Frontal cortex (tissue), 4 donors: ENCODE measurements around the gene SRSF8. TPM values are rescaled to one million over a fixed set of nuclear protein-coding genes. Genes with fewer than 3 reads are reported as not detected.
"Not testable (repeated sequence)": the region's sequence is repeated elsewhere in the genome, so short reads cannot be mapped to it uniquely, and the experiment has no call there.

Source experiments
- DNase-seq, 2 donors: peaks; one replicate each; pipeline ENCODE4 v3.0.0; 2012; ENCODE audit warnings: low spot score in 2 of 2
- FAIRE-seq: peaks from 2 replicates; lab custom pipeline; 2012; peaks lifted over from hg19 to GRCh38; lab: Jason Lieb, UNC
- total RNA-seq: library from RNA; depleted of rRNA; stranded (reverse); fragments of >200 nt; gene quantifications from one replicate; pipeline ENCODE4 v1.2.3, GENCODE V29; 2014
- donor health status: control.
- donor health status: control.
- donor health status: control.

The SRSF8 gene
- total RNA-seq, 1 donor from 2014 or later, result 20.0 TPM

DNA sequence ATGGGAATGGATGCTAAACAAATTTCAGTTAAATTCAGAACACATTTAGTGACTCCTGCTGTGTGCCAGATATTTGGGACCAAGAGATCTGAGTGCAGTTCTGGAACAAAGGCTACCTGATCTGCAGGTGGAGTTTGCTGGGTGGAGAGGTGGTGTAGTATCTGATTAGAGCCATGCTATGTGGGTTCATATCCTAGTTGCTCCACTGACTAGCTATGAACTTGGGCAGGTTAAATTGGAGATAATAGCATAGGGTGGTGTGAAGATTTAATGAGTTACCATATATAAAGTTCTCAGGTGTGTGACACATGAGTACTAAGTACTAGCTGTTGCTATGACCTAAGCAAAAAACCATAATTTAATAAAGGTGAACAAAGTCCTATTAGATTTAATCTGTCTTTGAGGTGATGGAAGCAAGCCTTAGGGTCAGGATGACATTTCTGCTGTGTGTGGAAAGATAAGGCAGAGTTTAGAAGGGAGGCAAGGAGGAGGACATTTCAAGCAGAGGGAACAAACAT lies 25.0 kb downstream of the SRSF8 start:
- DNase-seq (no peak), FAIRE-seq (no peak)

- FAIRE-seq, result no peak
Measured at GRCh38 chr11:95092549-95093324, 26.0 kb downstream of the SRSF8 start.

GRCh38 chr11:95093548-95093947 lies 26.8 kb downstream of the SRSF8 start:
- DNase-seq (no peak), FAIRE-seq (no peak)

More at GRCh38 chr11:95092549-95093324, 26.0 kb downstream of the SRSF8 start:
- no peak for DNase-seq

DNA sequence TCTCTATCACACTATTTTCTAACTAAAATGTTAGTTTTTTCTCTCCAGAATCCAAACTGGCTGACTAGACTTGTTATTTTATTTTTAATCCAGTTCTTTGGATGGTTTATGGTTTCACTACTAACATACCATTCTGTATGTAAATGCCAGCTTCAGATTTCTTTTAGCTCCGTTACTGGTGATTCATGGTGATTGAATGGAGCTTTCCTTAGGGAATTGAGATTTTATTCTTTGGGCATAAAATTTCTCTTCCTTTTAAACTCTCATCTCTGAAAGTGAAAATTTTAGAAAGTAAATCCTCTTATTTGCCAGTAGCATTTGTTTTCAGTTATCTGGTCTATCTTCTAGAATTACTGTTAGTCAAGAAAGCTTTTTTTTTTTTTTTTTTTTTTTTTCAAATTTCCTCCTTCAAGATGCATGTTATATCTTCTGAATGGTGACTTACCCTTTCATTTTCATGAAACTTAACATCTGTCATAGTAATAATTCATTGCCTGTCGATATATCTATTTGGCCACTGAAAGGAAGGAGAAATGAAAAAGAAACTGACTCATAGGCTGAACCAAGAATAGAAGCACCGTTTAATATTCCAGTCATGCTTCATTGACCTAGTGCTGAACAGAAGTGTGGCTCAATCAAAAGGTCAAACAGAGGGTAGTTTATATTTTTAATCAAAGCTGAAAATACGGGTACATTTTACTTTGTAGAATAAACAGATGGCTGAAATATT lies 29.3 kb downstream of the SRSF8 start:
- FAIRE-seq (no peak), DNase-seq (no peak)

- DNase-seq, result no peak
- FAIRE-seq, result no peak
Measured at GRCh38 chr11:95097209-95097608, 30.5 kb downstream of the SRSF8 start.

- FAIRE-seq, result no peak
- no peak for DNase-seq
Measured at GRCh38 chr11:95098826-95099225, 32.1 kb downstream of the SRSF8 start.

DNA sequence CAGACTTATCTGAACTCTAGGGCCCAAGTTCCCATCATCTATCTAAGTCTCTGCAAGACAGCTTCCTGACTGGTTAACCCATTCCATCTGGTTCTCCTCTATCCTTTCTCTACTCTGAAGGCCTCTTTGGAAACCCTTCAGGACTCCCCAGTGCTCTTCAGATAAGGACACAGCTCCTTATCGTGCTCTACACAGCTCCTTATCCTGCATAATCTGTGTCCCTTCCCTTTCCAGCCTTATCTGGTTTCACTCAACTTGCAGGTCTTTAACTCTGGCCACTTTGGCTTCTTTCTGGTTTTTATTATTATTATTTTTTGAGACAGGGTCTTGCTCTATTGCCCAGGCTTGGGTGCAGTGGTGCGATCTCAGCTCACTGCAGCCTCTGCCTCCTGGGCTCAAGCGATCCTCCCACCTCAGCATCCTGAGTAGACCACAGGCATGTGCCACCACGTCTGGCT lies 33.5 kb downstream of the SRSF8 start:
- FAIRE-seq (no peak), DNase-seq (no peak)

- FAIRE-seq, result no peak
- DNase-seq, result no peak
Measured at GRCh38 chr11:95100856-95101507, 34.3 kb downstream of the SRSF8 start.

- DNase-seq (no peak), FAIRE-seq (no peak)
Measured at GRCh38 chr11:95101935-95102334, 35.2 kb downstream of the SRSF8 start.

DNA sequence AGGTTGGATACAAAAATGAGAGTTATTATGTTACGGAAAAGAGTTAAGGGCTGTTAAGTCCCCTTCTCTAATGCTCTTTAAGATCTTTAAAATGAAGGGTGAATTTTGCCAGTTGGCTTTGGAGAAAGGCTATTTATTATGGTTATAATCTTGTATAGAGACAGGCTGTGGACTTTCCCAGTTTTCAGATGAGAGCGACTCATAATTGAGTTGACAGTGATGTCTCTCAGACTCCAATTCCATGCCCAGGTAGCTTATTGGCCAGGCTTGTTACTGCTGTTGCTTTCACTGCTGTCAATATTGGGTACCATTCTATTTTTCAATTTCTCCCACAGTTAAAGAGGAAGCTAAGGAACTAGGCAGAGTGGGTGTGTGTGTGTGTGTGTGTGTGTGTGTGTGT lies 36.0 kb downstream of the SRSF8 start:
- DNase-seq (no peak), FAIRE-seq (no peak)

DNA sequence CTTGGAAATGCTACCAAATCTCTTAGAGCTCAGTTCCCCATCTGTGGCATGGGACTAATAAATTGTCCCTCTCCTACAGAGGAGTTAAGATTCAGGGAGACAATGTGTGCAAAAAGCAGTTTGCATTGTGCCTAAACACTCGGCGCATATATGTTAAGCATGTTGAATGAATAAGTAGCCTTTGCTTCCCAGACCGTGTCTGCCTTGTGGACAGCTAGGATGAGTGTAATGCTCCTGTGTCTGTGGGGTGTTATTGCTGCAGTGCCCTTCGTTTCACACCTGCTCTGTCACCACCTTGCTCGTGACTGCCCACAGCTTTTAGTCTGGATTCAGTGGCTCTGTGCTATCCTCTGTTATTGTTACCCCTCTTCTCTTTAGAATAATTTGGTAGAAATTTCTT lies 37.0 kb downstream of the SRSF8 start:
- no peak for DNase-seq
- no peak for FAIRE-seq

DNA sequence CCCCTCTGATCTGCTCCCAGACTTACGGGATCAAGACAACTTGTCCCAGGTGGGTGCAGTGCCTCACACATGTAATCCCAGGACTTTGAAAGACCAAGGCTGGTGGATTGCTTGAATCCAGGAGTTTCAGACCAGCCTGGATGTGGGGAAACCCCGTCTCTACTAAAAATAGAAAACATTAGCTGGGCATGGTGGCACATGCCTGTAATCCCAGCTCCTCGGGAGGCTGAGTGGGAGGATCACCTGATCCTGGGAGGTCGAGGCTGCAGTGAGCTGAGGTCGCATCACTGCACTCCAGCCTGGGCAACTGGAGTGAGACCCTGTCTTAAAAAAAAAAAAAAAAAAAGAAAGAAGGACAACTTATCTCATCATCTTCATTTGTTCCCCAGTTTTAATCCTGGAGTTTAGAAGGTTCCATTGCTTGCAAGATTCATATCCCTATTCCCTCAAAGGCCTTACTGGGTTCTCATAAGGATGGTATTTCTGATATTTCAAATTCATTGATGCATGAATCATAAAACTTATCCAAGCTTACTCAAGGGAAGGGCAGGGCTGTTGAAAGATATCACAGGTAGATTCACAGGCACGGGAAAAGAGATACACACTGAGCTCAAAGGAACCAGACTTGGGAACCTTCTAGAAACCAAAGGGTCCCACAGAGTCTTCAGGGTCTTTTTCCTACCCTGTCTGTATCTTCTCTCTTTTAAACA lies 37.6 kb downstream of the SRSF8 start:
- DNase-seq, result no peak
- no peak for FAIRE-seq

GRCh38 chr11:95104856-95105255 lies 38.1 kb downstream of the SRSF8 start:
- no peak for FAIRE-seq
- DNase-seq, result no peak

DNA sequence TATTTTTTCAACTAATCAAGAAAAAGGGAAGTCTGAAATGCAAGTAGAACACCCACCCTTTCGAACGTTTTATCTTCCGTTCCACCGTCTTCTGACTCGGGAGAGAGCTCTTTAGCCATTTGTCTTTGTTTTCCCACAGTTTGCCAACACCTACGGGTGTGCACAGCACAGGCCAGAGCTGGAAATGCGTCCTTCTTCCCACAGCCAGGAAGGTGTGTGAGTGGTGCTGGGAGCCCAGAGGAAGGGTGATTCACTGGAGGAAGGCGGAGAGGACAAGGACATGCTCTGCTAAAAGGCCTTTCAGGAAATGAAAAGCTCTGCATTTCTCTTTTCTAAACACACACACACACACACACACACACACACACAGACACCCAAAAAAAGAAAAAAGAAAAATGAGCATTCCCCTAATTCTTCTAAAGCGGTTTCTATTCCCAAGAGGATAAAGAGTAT lies 41.5 kb downstream of the SRSF8 start:
- peak in 1 of 2 donors; percentile 59 for DNase-seq
- FAIRE-seq, result no peak

- DNase-seq (no peak), FAIRE-seq (no peak)
Measured at GRCh38 chr11:95108671-95109551, 42.2 kb downstream of the SRSF8 start.

- not testable (repeated sequence) for FAIRE-seq, DNase-seq
Measured at GRCh38 chr11:95111471-95111870, 44.8 kb downstream of the SRSF8 start.

- FAIRE-seq, result no peak
- no peak for DNase-seq
Measured at GRCh38 chr11:95111923-95112540, 45.3 kb downstream of the SRSF8 start.

GRCh38 chr11:95115597-95115996 lies 48.9 kb downstream of the SRSF8 start:
- FAIRE-seq (no peak), DNase-seq (no peak)
